HK-2 (cell line): ENCODE results near the gene TSN.
"Not testable (repeated sequence)": the region's sequence is repeated elsewhere in the genome, so short reads cannot be mapped to it uniquely, and the experiment has no call there.

Source experiments
- DNase-seq: peaks from one replicate; pipeline ENCODE4 v3.0.0-alpha.2; 2018; ENCODE audit not compliant: unreplicated experiment

The TSN gene

DNA sequence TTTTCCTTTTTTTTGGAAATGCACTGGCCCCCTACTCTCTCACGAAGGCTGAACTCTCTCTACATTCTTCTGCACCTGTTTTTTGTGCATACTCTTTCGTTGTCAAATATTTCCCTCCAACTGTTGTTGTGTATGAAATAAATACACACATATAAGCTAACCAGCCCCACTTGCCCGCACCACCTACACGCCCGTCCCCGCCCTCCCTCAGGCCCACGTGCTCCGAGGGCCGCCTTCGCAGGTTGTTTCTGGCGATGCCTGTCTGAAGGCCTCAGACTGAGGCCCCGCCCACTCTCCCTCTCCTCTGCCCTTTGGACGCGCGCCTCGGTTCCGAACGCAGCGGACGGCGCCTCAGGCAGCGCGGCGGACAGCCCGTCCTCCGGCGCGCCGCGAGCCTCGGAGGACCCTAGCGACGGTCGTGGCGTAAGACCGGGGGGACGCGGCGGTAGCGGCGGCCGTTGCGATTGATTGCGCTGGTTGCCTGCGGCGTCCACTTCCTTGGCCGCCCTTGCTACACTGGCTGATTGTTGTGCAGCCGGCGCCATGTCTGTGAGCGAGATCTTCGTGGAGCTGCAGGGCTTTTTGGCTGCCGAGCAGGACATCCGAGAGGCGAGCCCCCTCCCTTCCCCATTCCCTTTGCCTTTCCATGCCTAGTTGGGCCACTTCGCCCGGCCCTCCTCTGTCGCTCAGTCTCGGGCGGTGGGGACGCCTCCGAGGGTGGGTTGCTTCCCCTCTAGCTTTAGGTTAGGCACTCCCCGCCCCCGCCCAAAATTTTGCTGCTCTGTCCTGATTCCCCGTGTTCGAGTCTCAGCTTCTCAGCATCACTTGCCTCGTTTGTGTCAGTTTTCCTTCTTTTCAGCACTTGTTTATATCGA lies at the start of gene TSN:
Gene TSN (plus strand): TSS at position 415 of the 875 bp plus-strand sequence. CDS start 129 bp downstream, at position 544.
- DNase-seq, result peak; percentile 94

DNA sequence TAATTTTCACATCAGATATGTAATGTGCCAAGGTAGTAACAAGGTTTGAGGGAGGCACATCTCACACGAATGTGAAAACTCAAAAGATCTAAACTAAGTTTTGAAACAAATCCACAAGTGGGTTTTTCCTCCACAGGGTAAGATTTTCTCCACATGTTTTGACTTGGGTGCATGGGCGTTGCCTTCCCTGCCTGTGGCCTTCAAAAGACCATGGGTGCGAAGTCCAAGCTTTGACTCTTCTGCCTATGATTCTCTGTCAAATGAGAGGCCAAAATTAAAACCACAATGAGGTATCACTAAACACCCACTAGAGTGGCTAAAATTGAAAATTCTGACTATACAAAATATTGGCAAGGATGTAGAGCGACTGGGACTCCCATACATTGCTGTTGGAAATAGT lies 49.5 kb upstream of the TSN start:
- no peak for DNase-seq

DNA sequence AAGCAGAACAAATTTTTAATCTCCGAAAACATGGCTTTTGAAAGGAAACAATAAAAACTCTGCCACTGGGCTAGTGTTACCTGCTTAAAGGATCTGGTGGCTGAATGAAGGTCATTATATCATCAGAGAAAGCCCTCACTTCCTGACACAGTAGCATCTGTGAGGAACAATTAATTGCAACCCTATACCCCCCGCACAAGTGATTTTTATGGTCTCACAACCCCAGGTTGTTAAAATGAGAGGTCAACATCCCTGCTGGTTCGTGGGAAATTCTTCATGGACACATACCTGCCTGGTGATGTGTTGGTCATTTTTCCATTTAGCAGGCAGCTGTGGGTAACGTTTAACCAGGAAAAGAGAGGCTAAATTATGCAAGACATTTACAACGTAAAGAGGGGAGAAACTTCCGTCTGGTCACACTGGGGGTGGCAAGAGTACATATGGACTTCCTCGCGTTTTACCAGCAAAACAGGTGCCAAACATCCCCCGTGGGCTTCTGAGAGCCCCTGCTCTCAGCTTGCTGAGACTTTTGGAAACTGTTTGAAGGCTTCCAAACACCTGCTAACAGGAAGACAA lies 48.0 kb upstream of the TSN start:
- peak; percentile 76 for DNase-seq

- DNase-seq, result no peak
Observed at GRCh38 chr2:121707920-121708361, 47.5 kb upstream of the TSN start.

- DNase-seq, result no peak
Observed at GRCh38 chr2:121709776-121710469, 45.5 kb upstream of the TSN start.

GRCh38 chr2:121710470-121711170 lies 44.8 kb upstream of the TSN start:
- no peak for DNase-seq

- DNase-seq, result not testable (repeated sequence)
Observed at GRCh38 chr2:121711481-121711880, 44.0 kb upstream of the TSN start.

DNA sequence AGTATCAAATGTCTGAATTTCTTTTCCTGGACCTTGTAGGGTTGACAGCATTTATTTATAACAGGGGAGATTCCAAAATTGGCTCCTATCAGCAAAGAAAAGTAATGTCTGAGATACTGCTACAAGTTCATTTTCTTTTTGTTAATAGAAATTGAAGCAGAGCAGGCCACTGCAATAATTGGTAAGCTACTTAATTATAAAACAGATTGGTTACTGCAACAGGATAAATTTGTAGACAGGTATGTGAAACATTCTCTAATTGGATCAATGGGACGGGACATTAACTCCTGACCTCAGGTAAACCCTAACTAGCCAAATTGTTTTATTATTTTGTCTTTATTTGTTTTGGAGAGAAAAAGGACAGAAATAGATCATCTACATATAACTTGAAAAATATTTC lies 39.3 kb upstream of the TSN start:
- DNase-seq, result no peak

DNA sequence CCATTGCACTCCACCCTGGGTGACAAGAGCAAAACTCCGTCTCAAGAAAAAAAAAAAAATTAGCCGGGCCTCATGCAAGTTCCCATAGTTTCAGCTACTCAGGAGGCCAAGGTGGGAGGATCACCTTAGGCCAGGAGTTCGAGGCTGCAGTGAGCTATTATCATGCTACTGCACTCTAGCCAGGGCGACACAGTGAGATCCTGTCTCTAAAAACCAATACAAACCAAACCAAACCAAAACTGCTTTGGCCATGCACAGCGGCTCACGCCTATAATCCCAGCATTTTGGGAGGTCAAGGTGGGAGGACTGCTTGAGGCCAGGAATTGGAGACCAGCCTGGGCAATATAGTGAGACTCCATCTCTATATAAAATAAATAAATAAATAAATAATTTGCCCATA lies 37.9 kb upstream of the TSN start:
- no peak for DNase-seq

- no peak for DNase-seq
Observed at GRCh38 chr2:121721926-121722325, 33.5 kb upstream of the TSN start.

DNA sequence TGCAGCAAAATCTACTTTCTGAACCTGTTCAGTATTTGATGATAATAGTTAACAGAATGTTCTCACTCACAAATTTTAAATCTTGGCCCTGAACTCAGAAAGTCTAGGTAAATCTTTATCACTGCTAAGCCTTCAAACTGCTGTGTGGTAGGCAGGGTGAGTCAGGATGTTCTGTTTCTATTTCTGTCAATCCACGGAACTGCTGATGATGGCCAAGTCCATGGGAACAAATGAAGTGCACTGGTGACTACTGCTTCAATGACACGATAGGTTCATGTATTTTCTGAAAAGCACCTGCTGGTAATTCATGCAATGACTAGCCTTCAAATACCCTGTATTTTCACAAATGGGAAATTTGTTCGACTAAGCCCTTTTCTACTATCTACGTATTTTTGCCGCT lies 33.0 kb upstream of the TSN start:
- DNase-seq, result no peak

DNA sequence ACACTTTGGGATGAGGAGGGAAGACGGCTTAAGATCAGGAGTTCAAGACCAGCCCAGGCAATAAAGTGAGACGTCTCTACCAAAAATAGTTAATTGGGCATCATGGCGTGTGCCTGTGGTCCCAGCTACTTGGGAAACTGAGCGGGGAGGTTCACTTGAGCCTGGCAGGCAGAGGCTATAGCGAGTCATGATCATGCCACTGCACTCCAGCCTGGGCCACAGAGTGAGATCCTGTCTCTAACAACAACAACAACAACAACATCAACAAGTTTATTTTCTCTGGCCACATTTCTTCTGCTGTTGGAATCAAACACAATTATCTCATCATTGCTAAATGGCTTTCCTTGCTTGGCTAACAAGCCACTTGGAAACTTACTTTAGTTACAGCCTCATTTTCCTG lies 32.1 kb upstream of the TSN start:
- no peak for DNase-seq

DNA sequence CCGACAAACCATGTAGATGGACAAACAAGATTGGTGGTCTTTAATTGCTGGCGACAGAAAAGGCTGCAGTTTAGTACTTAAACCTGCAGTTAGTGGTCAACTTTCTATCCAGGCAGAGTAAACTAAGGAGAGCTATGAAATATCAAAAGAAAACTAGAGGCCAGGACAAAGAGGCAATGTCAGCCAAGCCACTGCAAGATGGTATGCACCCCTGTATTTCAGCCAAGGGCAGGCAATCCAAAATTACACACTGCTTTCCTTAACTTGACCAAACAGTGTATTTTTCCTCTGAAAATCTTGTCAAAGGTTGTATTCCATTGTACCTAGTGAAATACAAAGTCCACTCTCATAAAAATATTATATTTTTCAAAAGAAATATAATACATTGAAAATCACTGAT lies 28.1 kb upstream of the TSN start:
- DNase-seq, result no peak

- no peak for DNase-seq
Observed at GRCh38 chr2:121727950-121728349, 27.5 kb upstream of the TSN start.

DNA sequence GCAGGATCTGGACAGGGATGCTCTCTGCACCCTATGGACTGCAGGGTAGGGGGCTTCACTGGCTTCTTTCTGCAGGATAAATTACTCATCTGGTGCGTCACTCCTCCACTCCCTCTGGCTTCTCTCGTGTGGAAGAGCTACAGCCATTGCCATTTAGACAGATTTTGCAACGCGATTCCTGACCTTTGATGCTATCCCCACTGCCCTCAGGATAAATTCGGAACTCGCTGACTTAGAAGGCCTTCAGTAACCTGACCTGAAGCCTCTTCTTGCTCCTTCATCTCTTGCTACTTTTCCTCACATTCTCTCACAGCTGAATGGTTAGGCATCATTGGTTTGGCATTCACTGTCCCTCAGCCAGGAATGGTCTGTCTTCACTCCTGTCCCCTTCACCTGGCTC lies 24.1 kb upstream of the TSN start:
- DNase-seq, result no peak

GRCh38 chr2:121734544-121734943 lies 20.9 kb upstream of the TSN start:
- not testable (repeated sequence) for DNase-seq

- DNase-seq, result no peak
Observed at GRCh38 chr2:121735518-121736074, 19.9 kb upstream of the TSN start.

- no peak for DNase-seq
Observed at GRCh38 chr2:121736140-121736461, 19.4 kb upstream of the TSN start.

DNA sequence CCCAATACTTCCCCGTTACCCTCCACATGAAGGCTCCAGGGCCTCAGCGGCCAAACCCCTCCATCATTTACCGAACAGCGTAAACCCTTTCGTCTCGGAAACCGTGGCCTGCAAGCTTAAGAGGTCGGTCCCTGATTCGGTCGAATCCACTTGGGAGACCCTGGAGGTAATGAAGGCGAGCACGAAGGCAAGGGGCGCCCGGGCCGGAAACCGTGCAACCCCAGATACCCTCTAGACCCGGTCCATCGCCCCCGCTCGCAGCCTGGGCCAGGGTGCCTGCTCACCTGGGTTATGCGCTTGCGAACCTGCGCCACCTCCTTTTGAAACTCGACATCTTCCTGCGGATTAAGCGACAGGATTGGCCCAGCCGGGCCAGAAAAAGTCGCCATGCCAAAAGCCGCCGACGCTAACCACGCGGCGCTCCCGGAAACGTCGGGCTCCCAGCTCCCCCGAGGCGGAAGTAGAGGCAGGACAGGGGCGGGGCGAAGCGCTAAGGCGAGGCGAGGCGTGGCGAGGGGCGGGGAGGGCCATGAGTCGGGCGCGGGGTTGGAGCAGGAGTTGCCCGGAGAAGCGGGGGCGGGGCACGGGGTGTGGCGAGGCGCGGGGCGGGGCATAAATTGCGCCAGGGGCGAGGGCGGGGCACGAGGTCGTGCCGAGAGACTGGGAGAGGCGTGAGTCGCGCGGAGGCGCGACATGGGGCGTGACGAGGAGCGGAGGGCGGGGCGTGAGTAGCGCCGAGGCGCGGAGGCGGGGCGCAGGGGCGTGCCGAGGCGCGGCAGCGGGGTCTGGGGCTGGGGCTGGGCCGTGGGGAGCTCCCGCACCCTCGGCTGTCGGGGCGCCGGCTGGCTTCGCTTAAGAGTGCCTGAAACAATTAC lies 18.8 kb upstream of the TSN start, which contains the start of gene NIFK:
Gene NIFK (minus strand): TSS at position 414 of the 875 bp plus-strand sequence. CDS start 25 bp downstream, at position 389.
- peak; percentile 100 for DNase-seq

GRCh38 chr2:121740973-121741372 lies 14.5 kb upstream of the TSN start:
- DNase-seq, result no peak

DNA sequence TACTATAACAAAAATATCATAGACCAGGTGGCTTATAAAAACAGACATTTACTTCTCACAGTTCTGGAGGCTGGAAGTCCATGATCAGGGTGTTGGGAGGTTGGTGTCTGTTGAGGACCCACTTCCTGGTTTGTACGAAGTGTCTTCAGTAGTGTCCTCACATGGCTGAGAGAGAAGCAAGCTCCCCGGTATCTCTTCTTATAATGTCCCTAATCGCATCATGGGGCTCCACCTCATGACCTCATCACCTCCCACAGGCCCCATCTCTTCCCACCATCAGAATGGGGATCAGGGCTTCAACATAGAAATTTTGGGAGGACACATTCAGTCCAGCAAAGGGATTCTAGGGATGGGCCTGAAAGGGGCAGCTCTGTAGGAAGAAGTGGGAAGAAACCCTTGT lies 14.0 kb upstream of the TSN start:
- no peak for DNase-seq
